ENCODE results near the gene ERC2. TPM values are rescaled to one million over a fixed set of nuclear protein-coding genes. Genes with fewer than 3 reads are reported as not detected.

ERC2 gene
- total RNA-seq, 1 donor: 0.43 TPM

DNA sequence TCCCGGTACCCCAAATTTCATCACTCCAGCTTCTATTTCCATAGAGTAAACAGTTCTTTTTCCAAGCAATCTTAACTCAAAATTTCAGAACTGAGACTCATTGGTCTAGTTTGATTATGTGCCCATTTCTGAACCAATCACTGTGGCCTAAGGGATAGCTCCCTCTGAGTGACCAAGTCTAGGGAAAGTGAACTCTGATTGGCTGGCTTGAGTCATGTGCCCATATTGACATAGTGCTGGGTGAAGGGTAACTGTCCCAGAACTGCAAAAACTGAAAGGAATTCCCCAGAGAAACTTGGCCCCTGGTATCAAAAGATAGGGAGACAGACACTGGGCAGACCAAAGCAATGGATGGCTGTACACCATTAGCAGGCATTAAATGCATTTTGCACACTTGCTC is 810.0 kb downstream of the ERC2 start:
- no peak for DNase-seq (ENCODE audit: low read depth)
- no peak overlapping the region for H3K4me3 ChIP-seq (ENCODE audit: low read depth, low read length)
- TF ChIP-seq, protein P1, sequence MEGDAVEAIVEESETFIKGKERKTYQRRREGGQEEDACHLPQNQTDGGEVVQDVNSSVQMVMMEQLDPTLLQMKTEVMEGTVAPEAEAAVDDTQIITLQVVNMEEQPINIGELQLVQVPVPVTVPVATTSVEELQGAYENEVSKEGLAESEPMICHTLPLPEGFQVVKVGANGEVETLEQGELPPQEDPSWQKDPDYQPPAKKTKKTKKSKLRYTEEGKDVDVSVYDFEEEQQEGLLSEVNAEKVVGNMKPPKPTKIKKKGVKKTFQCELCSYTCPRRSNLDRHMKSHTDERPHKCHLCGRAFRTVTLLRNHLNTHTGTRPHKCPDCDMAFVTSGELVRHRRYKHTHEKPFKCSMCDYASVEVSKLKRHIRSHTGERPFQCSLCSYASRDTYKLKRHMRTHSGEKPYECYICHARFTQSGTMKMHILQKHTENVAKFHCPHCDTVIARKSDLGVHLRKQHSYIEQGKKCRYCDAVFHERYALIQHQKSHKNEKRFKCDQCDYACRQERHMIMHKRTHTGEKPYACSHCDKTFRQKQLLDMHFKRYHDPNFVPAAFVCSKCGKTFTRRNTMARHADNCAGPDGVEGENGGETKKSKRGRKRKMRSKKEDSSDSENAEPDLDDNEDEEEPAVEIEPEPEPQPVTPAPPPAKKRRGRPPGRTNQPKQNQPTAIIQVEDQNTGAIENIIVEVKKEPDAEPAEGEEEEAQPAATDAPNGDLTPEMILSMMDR (IDR thresholded peaks at IDR 0.05; ENCODE audit: insufficient read depth, low read depth, low read length): no peak

DNA sequence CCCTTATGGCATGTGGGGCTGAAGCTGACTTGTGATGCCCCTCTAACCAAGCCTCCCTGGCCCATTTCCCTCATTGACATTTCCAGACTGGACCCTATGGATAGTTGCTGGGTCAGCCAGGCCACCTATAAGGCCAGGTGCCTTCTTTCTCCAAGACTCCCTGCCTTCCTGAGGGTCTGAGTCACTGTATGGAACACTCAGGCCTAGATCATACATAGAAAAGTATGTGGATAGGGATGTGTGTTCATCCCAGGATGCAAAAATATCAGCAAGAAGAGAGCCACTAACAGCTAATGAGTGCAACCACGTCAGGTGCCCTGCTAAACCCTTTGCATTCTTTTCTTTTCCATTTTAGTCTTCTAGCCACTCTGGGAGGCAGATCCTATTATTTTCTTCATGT is 812.7 kb downstream of the ERC2 start:
- TF ChIP-seq, protein P1 (IDR thresholded peaks at IDR 0.05; ENCODE audit: insufficient read depth, low read depth, low read length): no peak
- H3K4me3 ChIP-seq (ENCODE audit: low read depth, low read length): no peak overlapping the region
- DNase-seq (ENCODE audit: low read depth): no peak

DNA sequence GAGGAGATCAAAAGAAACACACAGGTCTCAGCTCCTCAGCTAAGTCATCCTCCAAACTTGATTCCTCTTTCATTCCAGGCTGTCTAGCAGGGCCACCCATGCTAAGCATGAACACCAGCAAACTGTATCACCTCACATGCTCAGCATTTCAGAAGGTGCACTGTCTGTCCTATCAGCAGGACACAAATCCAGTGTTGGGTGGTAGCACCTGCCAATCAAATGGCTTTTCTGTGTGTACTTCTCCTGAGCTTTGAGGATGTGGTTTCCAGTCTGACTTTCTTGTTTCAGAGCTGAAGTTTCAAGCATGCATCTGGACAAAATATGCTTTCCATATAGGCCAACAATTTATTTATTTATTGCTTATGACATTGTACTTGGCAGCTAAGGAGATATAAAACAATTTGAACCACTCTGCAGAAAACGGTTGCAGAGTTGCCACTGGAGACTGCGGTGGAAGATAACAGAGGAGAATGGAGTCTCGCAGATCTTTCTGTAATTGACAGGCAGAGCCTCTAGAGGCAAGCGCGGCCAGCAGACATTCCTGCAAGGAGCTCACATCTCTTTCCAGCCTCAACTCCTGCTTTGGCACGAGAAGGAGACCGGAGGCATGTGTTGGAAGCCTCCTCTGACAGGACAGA is 814.0 kb downstream of the ERC2 start:
- DNase-seq (ENCODE audit: low read depth): no peak
- H3K4me3 ChIP-seq (ENCODE audit: low read depth, low read length): no peak overlapping the region
- TF ChIP-seq, protein P1 (IDR thresholded peaks at IDR 0.05; ENCODE audit: insufficient read depth, low read depth, low read length): no peak

- DNase-seq (ENCODE audit: low read depth): no peak
- H3K4me3 ChIP-seq (ENCODE audit: low read depth, low read length): no peak overlapping the region
- TF ChIP-seq, protein P1 (IDR thresholded peaks at IDR 0.05; ENCODE audit: insufficient read depth, low read depth, low read length): no peak
Observed at GRCh38 chr3:55651011-55651410, 817.3 kb downstream of the ERC2 start.

GRCh38 chr3:55650011-55650410 is 818.3 kb downstream of the ERC2 start:
- H3K4me3 ChIP-seq (ENCODE audit: low read depth, low read length): no peak overlapping the region
- TF ChIP-seq, protein P1 (IDR thresholded peaks at IDR 0.05; ENCODE audit: insufficient read depth, low read depth, low read length): no peak

GRCh38 chr3:55649554-55649953 is 818.7 kb downstream of the ERC2 start:
- no peak overlapping the region for H3K4me3 ChIP-seq (ENCODE audit: low read depth, low read length)
- TF ChIP-seq, protein P1 (IDR thresholded peaks at IDR 0.05; ENCODE audit: insufficient read depth, low read depth, low read length): no peak
- DNase-seq (ENCODE audit: low read depth): no peak

More at GRCh38 chr3:55650011-55650410, 818.3 kb downstream of the ERC2 start:
- DNase-seq (ENCODE audit: low read depth): no peak

Data from fibroblast of villous mesenchyme (primary cell).